Measurements from ENCODE around the gene IQUB. TPM values are rescaled to one million over a fixed set of nuclear protein-coding genes. Genes with fewer than 3 reads are reported as not detected.
"Not testable (repeated sequence)": the region's sequence is repeated elsewhere in the genome, so short reads cannot be mapped to it uniquely, and the experiment has no call there.

The IQUB gene
- total RNA-seq, 4 donors from 2014 or later = 5.4 to 11.7 (median 11.5) TPM

DNA sequence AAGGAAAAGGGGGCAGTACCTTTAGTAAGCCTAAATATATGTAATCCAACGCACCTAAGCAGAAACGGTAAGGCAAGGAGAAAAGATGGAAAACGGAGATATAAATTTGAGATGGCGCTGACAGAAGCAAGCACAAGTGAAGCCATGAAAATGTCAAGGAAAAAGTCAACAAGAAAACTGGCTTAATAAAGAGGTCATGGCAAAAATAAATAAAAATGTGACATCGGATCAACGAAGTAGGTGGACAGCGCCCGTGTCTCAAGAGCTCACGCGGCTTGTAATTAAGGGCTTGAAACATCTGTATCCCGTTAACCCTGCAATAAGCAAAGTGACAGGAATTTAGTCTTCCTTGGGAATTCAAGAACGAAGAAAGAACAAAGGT is 22.6 kb upstream of the IQUB start:
- Histone ChIP-seq H3K27ac (peak overlapping the region; percentile 86 to 97 (median 93)), H3K9me3 (no peaks in the 10 kb centered on the region), H3K27me3 (no peaks in the 10 kb centered on the region), H3K4me3 (replicated peaks in 1 of 3) (peak overlapping the region; percentile 71 to 96 (median 95)), H3K36me3 (no peaks in the 10 kb centered on the region), H3K4me1 (peaks cover 16 to 22% of the 10 kb centered on the region in 2 donors)
- WGBS, 2 donors = 2 to 3% methylated on average over 12 of the region's 12 CpGs
- TF ChIP-seq, protein P1, sequence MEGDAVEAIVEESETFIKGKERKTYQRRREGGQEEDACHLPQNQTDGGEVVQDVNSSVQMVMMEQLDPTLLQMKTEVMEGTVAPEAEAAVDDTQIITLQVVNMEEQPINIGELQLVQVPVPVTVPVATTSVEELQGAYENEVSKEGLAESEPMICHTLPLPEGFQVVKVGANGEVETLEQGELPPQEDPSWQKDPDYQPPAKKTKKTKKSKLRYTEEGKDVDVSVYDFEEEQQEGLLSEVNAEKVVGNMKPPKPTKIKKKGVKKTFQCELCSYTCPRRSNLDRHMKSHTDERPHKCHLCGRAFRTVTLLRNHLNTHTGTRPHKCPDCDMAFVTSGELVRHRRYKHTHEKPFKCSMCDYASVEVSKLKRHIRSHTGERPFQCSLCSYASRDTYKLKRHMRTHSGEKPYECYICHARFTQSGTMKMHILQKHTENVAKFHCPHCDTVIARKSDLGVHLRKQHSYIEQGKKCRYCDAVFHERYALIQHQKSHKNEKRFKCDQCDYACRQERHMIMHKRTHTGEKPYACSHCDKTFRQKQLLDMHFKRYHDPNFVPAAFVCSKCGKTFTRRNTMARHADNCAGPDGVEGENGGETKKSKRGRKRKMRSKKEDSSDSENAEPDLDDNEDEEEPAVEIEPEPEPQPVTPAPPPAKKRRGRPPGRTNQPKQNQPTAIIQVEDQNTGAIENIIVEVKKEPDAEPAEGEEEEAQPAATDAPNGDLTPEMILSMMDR (IDR thresholded peaks at IDR 0.05) = no peak
- TF ChIP-seq POLR2A (IDR thresholded peaks at IDR 0.05) = no peak
- intact Hi-C loops (cut with DNase I) = no loop called here
- no peak for DNase-seq

DNA sequence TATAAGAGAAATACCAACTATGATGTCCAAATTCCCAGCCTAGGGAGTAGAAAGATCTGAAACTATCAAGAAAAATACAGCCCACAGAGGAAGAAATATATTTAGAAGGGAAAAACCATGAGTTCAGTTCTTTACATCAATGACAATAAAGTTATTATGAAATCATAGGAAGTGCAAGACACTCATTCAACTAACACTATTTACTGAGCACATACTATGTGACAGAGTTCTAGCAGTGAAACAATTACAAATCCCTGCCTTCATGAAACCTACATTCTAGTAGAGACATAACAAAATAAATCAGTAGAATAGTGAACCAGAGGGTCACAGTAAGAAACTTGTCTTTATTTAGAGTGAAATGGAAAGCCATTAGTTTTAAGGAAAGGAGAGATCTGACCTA is 21.1 kb upstream of the IQUB start:
- Histone ChIP-seq H3K4me1 (peaks cover 16 to 22% of the 10 kb centered on the region in 2 donors), H3K36me3 (no peaks in the 10 kb centered on the region), H3K27ac (no peak overlapping the region)

DNA sequence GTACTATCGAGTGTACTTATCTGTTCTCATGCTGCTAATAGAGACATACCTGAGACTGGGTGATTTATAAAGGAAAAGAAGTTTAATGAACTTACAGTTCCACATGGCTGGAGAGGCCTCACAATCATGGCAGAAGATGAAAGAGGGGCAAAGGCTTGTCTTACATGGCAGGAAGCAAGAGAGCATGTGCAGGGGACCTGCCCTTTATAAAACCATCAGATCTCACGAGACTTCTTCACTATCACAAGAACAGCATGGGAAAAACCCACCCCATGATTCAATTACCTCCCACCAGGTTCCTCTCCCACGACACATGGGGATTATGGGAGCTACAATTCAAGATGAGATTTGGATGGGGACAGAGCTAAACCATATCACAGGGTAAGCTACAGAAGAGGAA is 18.8 kb upstream of the IQUB start:
- H3K4me3 ChIP-seq (replicated peaks in 1 of 3) = no peak overlapping the region
- no peaks in the 10 kb centered on the region for H3K27me3 ChIP-seq
- H3K4me1 ChIP-seq = peaks cover 16 to 22% of the 10 kb centered on the region in 2 donors
- intact Hi-C loops (cut with DNase I) = no loop called here
- H3K36me3 ChIP-seq = peaks cover 0 to 11% of the 10 kb centered on the region in 2 donors
- 84 to 93% methylated on average over 3 of the region's 3 CpGs for WGBS, 2 donors
- H3K27ac ChIP-seq = no peak overlapping the region
- no peak for DNase-seq
- TF ChIP-seq, protein P1 (IDR thresholded peaks at IDR 0.05) = no peak
- TF ChIP-seq POLR2A (IDR thresholded peaks at IDR 0.05) = no peak
- H3K9me3 ChIP-seq = no peaks in the 10 kb centered on the region

More for the DNA sequence above, 21.1 kb upstream of the IQUB start:
- H3K9me3 ChIP-seq = no peaks in the 10 kb centered on the region
- no peaks in the 10 kb centered on the region for H3K27me3 ChIP-seq
- no peak for TF ChIP-seq POLR2A (IDR thresholded peaks at IDR 0.05)
- TF ChIP-seq, protein P1 (IDR thresholded peaks at IDR 0.05) = no peak
- DNase-seq = no peak
- intact Hi-C loops (cut with DNase I) = no loop called here
- H3K4me3 ChIP-seq (replicated peaks in 1 of 3) = no peak overlapping the region

DNA sequence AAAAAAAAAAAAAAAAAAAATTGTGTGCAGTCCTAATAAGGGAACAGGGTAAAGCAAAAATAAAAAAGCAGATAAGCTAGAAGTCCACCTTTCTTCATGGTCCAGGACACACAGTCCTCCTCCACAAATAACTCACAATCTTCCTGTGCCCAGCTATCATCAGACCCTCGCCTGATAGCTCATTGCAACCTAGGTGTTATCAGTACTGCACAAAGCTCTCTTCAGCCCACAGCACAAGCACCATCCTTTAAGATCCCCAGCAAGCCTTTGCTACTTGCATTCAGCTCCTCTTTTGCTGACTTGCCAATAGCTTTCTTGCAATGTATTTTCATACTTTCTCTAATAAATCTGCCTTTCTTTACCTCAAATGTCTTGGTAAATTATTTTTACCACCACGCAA is 18.2 kb upstream of the IQUB start:
- Histone ChIP-seq H3K27me3 (no peaks in the 10 kb centered on the region), H3K27ac (no peak overlapping the region), H3K9me3 (no peaks in the 10 kb centered on the region), H3K36me3 (peaks cover 0 to 11% of the 10 kb centered on the region in 2 donors), H3K4me3 (replicated peaks in 1 of 3) (no peak overlapping the region), H3K4me1 (peaks cover 16 to 22% of the 10 kb centered on the region in 2 donors)
- intact Hi-C loops (cut with DNase I) = no loop called here
- TF ChIP-seq, protein P1 (IDR thresholded peaks at IDR 0.05) = no peak
- no peak for TF ChIP-seq POLR2A (IDR thresholded peaks at IDR 0.05)
- WGBS, 2 donors = 96 to 99% methylated on average over 2 of the region's 2 CpGs
- no peak for DNase-seq

DNA sequence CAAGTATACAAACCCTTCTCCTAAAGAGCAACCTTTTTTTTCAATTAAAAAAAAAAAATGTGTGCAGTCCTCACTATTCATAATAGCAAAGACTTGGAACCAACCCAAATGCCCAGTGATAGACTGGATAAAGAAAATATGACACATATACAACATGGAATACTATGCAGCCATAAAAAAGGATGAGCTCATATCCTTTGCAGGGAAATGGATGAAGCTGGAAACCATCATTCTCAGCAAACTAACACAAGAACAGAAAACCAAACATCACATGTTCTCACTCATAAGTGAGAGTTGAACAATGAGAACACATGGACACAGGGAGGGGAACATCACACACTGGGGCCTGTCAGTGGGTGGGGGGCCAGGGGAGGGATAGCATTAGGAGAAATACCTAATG is 17.7 kb upstream of the IQUB start:
- DNase-seq; H3K4me3 ChIP-seq (replicated peaks in 1 of 3); H3K27me3 ChIP-seq; H3K27ac ChIP-seq; H3K9me3 ChIP-seq; intact Hi-C loops (cut with DNase I): not testable (repeated sequence)
- H3K4me1 ChIP-seq = peaks cover 16 to 22% of the 10 kb centered on the region in 2 donors
- peaks cover 0 to 11% of the 10 kb centered on the region in 2 donors for H3K36me3 ChIP-seq

DNA sequence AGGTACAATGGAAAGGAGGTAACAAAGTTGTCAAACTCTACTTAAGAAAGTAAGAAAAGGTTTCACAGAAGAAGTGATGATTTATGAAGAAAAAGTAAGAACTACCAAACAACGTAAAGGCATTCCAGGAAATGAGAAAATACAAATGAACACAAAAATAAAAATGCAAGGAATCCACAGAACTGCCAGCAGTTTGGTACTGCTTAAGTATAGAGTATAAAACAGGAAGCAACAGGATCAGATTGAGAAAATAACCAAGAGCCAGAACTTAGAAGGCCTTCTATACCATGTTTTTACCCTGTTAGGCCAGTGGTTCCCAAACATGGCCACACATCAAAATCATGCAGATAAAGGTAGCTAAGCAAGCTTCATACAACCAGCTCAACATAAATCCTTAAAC is 14.0 kb upstream of the IQUB start:
- no peaks in the 10 kb centered on the region for H3K27me3 ChIP-seq
- WGBS, 2 donors = 83 to 86% methylated on average over 1 of the region's 1 CpG
- intact Hi-C loops (cut with DNase I) = no loop called here
- peaks cover 0 to 11% of the 10 kb centered on the region in 2 donors for H3K36me3 ChIP-seq
- no peaks in the 10 kb centered on the region for H3K4me1 ChIP-seq
- H3K27ac ChIP-seq = no peak overlapping the region
- no peak overlapping the region for H3K4me3 ChIP-seq (replicated peaks in 1 of 3)
- no peaks in the 10 kb centered on the region for H3K9me3 ChIP-seq
- no peak for DNase-seq
- no peak for TF ChIP-seq POLR2A (IDR thresholded peaks at IDR 0.05)
- TF ChIP-seq, protein P1 (IDR thresholded peaks at IDR 0.05) = no peak

Measured in thyroid gland (tissue), 4 donors.